ENCODE data around the gene GSTT2B.
"Not testable (repeated sequence)": the region's sequence is repeated elsewhere in the genome, so short reads cannot be mapped to it uniquely, and the experiment has no call there.

DNA sequence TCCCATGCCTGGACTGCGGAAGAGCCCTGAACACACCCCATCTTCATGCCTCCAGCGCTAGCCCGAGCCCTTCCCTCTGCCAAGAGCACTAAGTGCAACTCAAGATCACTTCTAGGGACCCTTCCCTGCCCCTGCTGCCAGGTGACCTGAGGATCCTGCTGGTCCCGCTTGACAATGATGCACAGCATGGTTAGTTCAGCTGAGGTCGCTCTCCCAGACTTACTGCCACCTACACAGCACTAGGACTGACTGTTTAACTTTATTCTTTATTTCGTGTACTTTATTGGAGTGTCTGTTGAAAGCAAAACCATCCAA is 6.0 kb downstream of the GSTT2B start:
- TF ChIP-seq, protein P1, sequence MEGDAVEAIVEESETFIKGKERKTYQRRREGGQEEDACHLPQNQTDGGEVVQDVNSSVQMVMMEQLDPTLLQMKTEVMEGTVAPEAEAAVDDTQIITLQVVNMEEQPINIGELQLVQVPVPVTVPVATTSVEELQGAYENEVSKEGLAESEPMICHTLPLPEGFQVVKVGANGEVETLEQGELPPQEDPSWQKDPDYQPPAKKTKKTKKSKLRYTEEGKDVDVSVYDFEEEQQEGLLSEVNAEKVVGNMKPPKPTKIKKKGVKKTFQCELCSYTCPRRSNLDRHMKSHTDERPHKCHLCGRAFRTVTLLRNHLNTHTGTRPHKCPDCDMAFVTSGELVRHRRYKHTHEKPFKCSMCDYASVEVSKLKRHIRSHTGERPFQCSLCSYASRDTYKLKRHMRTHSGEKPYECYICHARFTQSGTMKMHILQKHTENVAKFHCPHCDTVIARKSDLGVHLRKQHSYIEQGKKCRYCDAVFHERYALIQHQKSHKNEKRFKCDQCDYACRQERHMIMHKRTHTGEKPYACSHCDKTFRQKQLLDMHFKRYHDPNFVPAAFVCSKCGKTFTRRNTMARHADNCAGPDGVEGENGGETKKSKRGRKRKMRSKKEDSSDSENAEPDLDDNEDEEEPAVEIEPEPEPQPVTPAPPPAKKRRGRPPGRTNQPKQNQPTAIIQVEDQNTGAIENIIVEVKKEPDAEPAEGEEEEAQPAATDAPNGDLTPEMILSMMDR (IDR thresholded peaks at IDR 0.05) = not testable (repeated sequence)
- not testable (repeated sequence) for TF ChIP-seq POLR2A (IDR thresholded peaks at IDR 0.05)
